H1 (cell line): ENCODE measurements around the gene TADA2B. TPM values are rescaled to one million over a fixed set of nuclear protein-coding genes. Genes with fewer than 3 reads are reported as not detected.

Experiments used
- CTCF ChIA-PET: fragments of 300-600 bp; sonication (Branson Sonifier 250); formaldehyde crosslinking; loops from one replicate; lab custom pipeline; 2021; ENCODE audit not compliant: partially characterized antibody; lab: Charles Lee
- POLR2A ChIA-PET: fragments of 300-600 bp; sonication (Branson Sonifier 250); formaldehyde crosslinking; loops from one replicate; lab custom pipeline; 2021; ENCODE audit warnings: inconsistent platforms; ENCODE audit not compliant: partially characterized antibody; lab: Charles Lee
- DNase-seq, 2 experiments: peaks; one replicate each; pipeline versions ENCODE4 v3.0.0 to v3.0.0-alpha.2; 2010 to 2022; ENCODE audit warnings: low spot score in 2 of 2, low read depth in 1 of 2, mixed read lengths in 1 of 2
- FAIRE-seq: peaks from 2 replicates; lab custom pipeline; 2011; peaks lifted over from hg19 to GRCh38; lab: Jason Lieb, UNC
- H2AFZ ChIP-seq: 2 replicates; pipeline ENCODE4 v1.8.1; 2012; ENCODE audit warnings: low read length, inconsistent platforms
- H2AK5ac ChIP-seq: 2 replicates; pipeline ENCODE4 v1.6.1; 2013; ENCODE audit warnings: low read depth, low read length
- H2BK120ac ChIP-seq: replicated peaks from 2 replicates; pipeline ENCODE3; 2013; ENCODE audit warnings: low read depth, low read length, inconsistent platforms
- H2BK12ac ChIP-seq: 2 replicates; pipeline ENCODE4 v1.6.1; 2013; ENCODE audit warnings: low read depth, low read length
- H2BK15ac ChIP-seq: 2 replicates; pipeline ENCODE4 v1.6.1; 2013; ENCODE audit warnings: low read length
- H2BK20ac ChIP-seq: 2 replicates; pipeline ENCODE4 v1.6.1; 2013; ENCODE audit warnings: low read length
- H2BK5ac ChIP-seq: 2 replicates; pipeline ENCODE4 v1.6.1; 2013; ENCODE audit warnings: low read depth, low read length
- H3K14ac ChIP-seq: 2 replicates; pipeline ENCODE4 v1.6.1; 2013; ENCODE audit warnings: inconsistent platforms; ENCODE audit not compliant: insufficient read length
- H3K18ac ChIP-seq: 2 replicates; pipeline ENCODE4 v1.6.1; 2013; ENCODE audit warnings: low read length; ENCODE audit errors: extremely low read depth
- H3K23ac ChIP-seq: 2 replicates; pipeline ENCODE4 v1.6.1; 2013; ENCODE audit warnings: inconsistent platforms; ENCODE audit not compliant: insufficient read length
- H3K23me2 ChIP-seq: 2 replicates; pipeline ENCODE4 v1.6.1; 2013; ENCODE audit warnings: low read depth, low read length
- H3K27ac ChIP-seq: 2 replicates; pipeline ENCODE4 v1.6.1; 2011; ENCODE audit warnings: low read depth, low read length, inconsistent platforms
- H3K27me3 ChIP-seq, 4 experiments: replicated peaks in 1 of 4; 1 replicate in 1 of 4; 2 replicates in 3 of 4; pipeline versions ENCODE4 v1.6.1 to v1.8.1; 2011 to 2013; ENCODE audit warnings: low read length in 3 of 4, mild to moderate bottlenecking in 3 of 4, inconsistent platforms in 2 of 4, mixed read lengths in 2 of 4, moderate library complexity in 1 of 4; ENCODE audit not compliant: control insufficient read depth in 3 of 4, insufficient read depth in 3 of 4; ENCODE audit errors: extremely low read depth in 1 of 4
- H3K36me3 ChIP-seq, 4 experiments: 2 replicates each; pipeline versions ENCODE4 v1.6.1 to v1.8.1; 2011 to 2013; ENCODE audit warnings: mild to moderate bottlenecking in 4 of 4, low read length in 3 of 4, moderate library complexity in 2 of 4, control low read depth in 1 of 4, inconsistent platforms in 1 of 4; ENCODE audit not compliant: insufficient read depth in 4 of 4, control insufficient read depth in 2 of 4
- H3K4ac ChIP-seq: replicated peaks from 2 replicates; pipeline ENCODE3; 2013; ENCODE audit warnings: low read length, low read depth, mixed read lengths, inconsistent platforms; ENCODE audit not compliant: insufficient read length
- H3K4me1 ChIP-seq, 4 experiments: replicated peaks in 1 of 4; 1 replicate in 1 of 4; 2 replicates in 3 of 4; pipeline versions ENCODE4 v1.6.1 to v1.8.1; 2011 to 2013; ENCODE audit warnings: low read length in 3 of 4, inconsistent platforms in 2 of 4, mixed read lengths in 1 of 4; ENCODE audit not compliant: insufficient read depth in 4 of 4, control insufficient read depth in 3 of 4
- H3K4me2 ChIP-seq, 2 experiments: 2 replicates each; pipeline versions ENCODE4 v1.6.1 to v1.8.1; 2011 to 2013; ENCODE audit warnings: low read depth in 2 of 2, low read length in 2 of 2, control low read depth in 1 of 2, inconsistent platforms in 1 of 2, mild to moderate bottlenecking in 1 of 2; ENCODE audit not compliant: insufficient read depth in 1 of 2
- H3K4me3 ChIP-seq, 4 experiments: fragments of 200-600, 300-600 bp in 1 of 4; sonication (generic), shearing (Covaris generic), sonication (Bioruptor Twin) in 1 of 4; 2 replicates each; pipeline versions ENCODE4 v1.5.1 to v1.8.1; 2011 to 2016; ENCODE audit warnings: low read length in 4 of 4, low read depth in 3 of 4, control low read depth in 2 of 4, inconsistent platforms in 2 of 4, mild to moderate bottlenecking in 2 of 4, mixed read lengths in 1 of 4, moderate library complexity in 1 of 4; ENCODE audit not compliant: insufficient read depth in 2 of 4; ENCODE audit errors: extremely low read depth in 1 of 4
- H3K56ac ChIP-seq: replicated peaks from 2 replicates; pipeline ENCODE3; 2013; ENCODE audit warnings: low read depth, mild to moderate bottlenecking, mixed read lengths, low read length, inconsistent platforms; ENCODE audit not compliant: insufficient read length
- H3K79me1 ChIP-seq: 2 replicates; pipeline ENCODE4 v1.6.1; 2013; ENCODE audit warnings: low read depth, low read length, control low read depth
- H3K79me2 ChIP-seq, 2 experiments: 2 replicates each; pipeline versions ENCODE4 v1.6.1 to v1.8.1; 2012 to 2013; ENCODE audit warnings: low read length in 2 of 2, mild to moderate bottlenecking in 2 of 2, inconsistent platforms in 1 of 2; ENCODE audit not compliant: insufficient read depth in 2 of 2, control insufficient read depth in 1 of 2
- H3K9ac ChIP-seq, 4 experiments: replicated peaks in 1 of 4; 1 replicate in 1 of 4; 2 replicates in 3 of 4; pipeline versions ENCODE4 v1.6.1 to v1.8.1; 2011 to 2013; ENCODE audit warnings: low read depth in 3 of 4, low read length in 3 of 4, control low read depth in 2 of 4, mild to moderate bottlenecking in 2 of 4, moderate library complexity in 2 of 4, inconsistent platforms in 1 of 4; ENCODE audit errors: extremely low read depth in 1 of 4
- H3K9me3 ChIP-seq, 2 experiments: 2 replicates each; pipeline versions ENCODE4 v1.6.1 to v1.8.1; 2012 to 2013; ENCODE audit warnings: mild to moderate bottlenecking in 2 of 2, moderate library complexity in 2 of 2, control low read depth in 1 of 2, inconsistent platforms in 1 of 2, low read depth in 1 of 2, low read length in 1 of 2, mixed read lengths in 1 of 2; ENCODE audit not compliant: insufficient read depth in 2 of 2
- H4K20me1 ChIP-seq, 2 experiments: replicated peaks in 1 of 2; 2 replicates each; pipeline versions ENCODE3 to v1.8.1; 2011 to 2013; ENCODE audit warnings: inconsistent platforms in 2 of 2, low read length in 2 of 2, mild to moderate bottlenecking in 1 of 2; ENCODE audit not compliant: insufficient read depth in 2 of 2, control insufficient read depth in 1 of 2
- H4K5ac ChIP-seq: 2 replicates; pipeline ENCODE4 v1.6.1; 2013; ENCODE audit warnings: low read length, low read depth, mixed read lengths, inconsistent platforms; ENCODE audit not compliant: insufficient read length
- H4K8ac ChIP-seq: 2 replicates; pipeline ENCODE4 v1.8.0; 2013; ENCODE audit warnings: mild to moderate bottlenecking, moderate library complexity, low read length, inconsistent platforms; ENCODE audit not compliant: insufficient read depth; ENCODE audit errors: extremely low read depth
- H4K91ac ChIP-seq: replicated peaks from 2 replicates; pipeline ENCODE3; 2013; ENCODE audit warnings: low read length, mixed read lengths, inconsistent platforms; ENCODE audit not compliant: insufficient read length
- ASH2L ChIP-seq: fragments of 200-600, 300-600 bp; sonication (generic); IDR thresholded peaks from one replicate; pipeline ENCODE4 v1.7.1; 2017; ENCODE audit warnings: low read length
- BCL11A ChIP-seq, 2 experiments: IDR thresholded peaks; one replicate each; pipeline ENCODE4 v1.6.1; 2011; ENCODE audit warnings: low read depth in 2 of 2, low read length in 2 of 2, mild to moderate bottlenecking in 2 of 2
- CREB1 ChIP-seq: IDR thresholded peaks from 2 replicates; pipeline ENCODE4 v1.6.1; 2012; ENCODE audit warnings: inconsistent platforms
- FOSL1 ChIP-seq: IDR thresholded peaks from 2 replicates; pipeline ENCODE4 v1.6.1; 2011; ENCODE audit warnings: mild to moderate bottlenecking, low read depth, low read length, moderate library complexity; ENCODE audit not compliant: insufficient read depth
- MAX ChIP-seq: IDR thresholded peaks from 2 replicates; pipeline ENCODE4 v1.6.1; 2012; ENCODE audit warnings: inconsistent platforms
- SP1 ChIP-seq: IDR thresholded peaks from 2 replicates; pipeline ENCODE4 v1.6.1; 2011; ENCODE audit warnings: low read depth, low read length
- SP2 ChIP-seq: IDR thresholded peaks from 2 replicates; pipeline ENCODE4 v1.6.1; 2012; ENCODE audit warnings: mild to moderate bottlenecking, low read length, inconsistent platforms
- TAF7 ChIP-seq: optimal IDR thresholded peaks from 2 replicates; pipeline ENCODE3; 2011; ENCODE audit warnings: low read depth, mild to moderate bottlenecking, inconsistent platforms, low read length, moderate library complexity, borderline replicate concordance
- TEAD4 ChIP-seq: IDR thresholded peaks from 2 replicates; pipeline ENCODE4 v1.6.1; 2012; ENCODE audit warnings: low read depth, low read length, inconsistent platforms, mixed read lengths
- WGBS, 2 experiments: shearing (Covaris generic) in 1 of 2; methylation state at CpG; one replicate each; pipeline versions ENCODE4 v1.1.6 to v1.1.7; 2013 to 2015; ENCODE audit warnings: low lambda C conversion rate in 2 of 2, mixed read lengths in 2 of 2, inconsistent platforms in 1 of 2, low coverage in 1 of 2, missing lambda C conversion rate in 1 of 2; ENCODE audit not compliant: insufficient replicate concordance in 2 of 2, insufficient coverage in 1 of 2, insufficient read length in 1 of 2; ENCODE audit errors: extremely low coverage in 1 of 2, missing lambda C conversion rate in 1 of 2; 5-methylcytosine and 5-hydroxymethylcytosine counted together
- polyA plus RNA-seq, 7 experiments: library from polyadenylated mRNA; depleted of rRNA in 3 of 7; stranded (reverse) in 5 of 7; unstranded in 2 of 7; fragments of >200 nt in 5 of 7; fragments of 200-250 nt in 2 of 7; gene quantifications; 1 replicate in 5 of 7; 2 replicates in 1 of 7; 4 replicates in 1 of 7; pipeline versions ENCODE4 v1.2.1 to v1.2.3, GENCODE V29; 2011 to 2013; ENCODE audit warnings: missing spikeins in 2 of 7, mixed read lengths in 2 of 7
- total RNA-seq: library from RNA; stranded (reverse); fragmentation: NEBNext Ultra II Directional; extraction: Animal tissue kit (Norgen Biotek cat#: 25700); gene quantifications from 2 replicates; pipeline ENCODE4 v1.2.1, GENCODE V29; 2021

TADA2B gene
- total and polyA plus RNA-seq, 2 of the 8 experiments (the other 6 are each of a cell fraction or from before 2014, with no cell fraction given): 5.7 to 12.1 TPM

- H3K27ac ChIP-seq: no peak overlapping the region
- POLR2A ChIA-PET: interaction anchor here (4.1 kb wide), 1 partner anchor 18 kb away, joined by 21 read pairs; no protein-coding TSS in a partner anchor
- H4K8ac ChIP-seq: no peak overlapping the region
- WGBS, 2 experiments: 89% methylated on average over 5 of the region's 5 CpGs; no CpG with 5 or more reads in 1 of the 2 experiments
- H3K14ac ChIP-seq: no peak overlapping the region
- H2BK15ac ChIP-seq: no peak overlapping the region
- H3K56ac ChIP-seq: no peak overlapping the region
- H2BK12ac ChIP-seq: no peak overlapping the region
- no peak overlapping the region for H2BK20ac ChIP-seq
- no peaks in the 10 kb centered on the region for H3K27me3 ChIP-seq
- peaks cover 2 to 8% (median 6%) of the 10 kb centered on the region in 4 experiments; a peak in 6 of 7 replicates for H3K4me1 ChIP-seq
- no peak overlapping the region for H3K4ac ChIP-seq
- H2AFZ ChIP-seq: no peak overlapping the region
- no peak overlapping the region for H3K4me3 ChIP-seq
- peaks cover 4 to 46% (median 27%) of the 10 kb centered on the region in 4 experiments for H3K36me3 ChIP-seq
- no peak overlapping the region for H3K4me2 ChIP-seq
- no peak overlapping the region for H3K23ac ChIP-seq
- H3K23me2 ChIP-seq: no peaks in the 10 kb centered on the region
- H3K9me3 ChIP-seq: no peaks in the 10 kb centered on the region
- DNase-seq: no peak
- no peak overlapping the region for H4K5ac ChIP-seq
- no peak overlapping the region for H3K18ac ChIP-seq
- no peak overlapping the region for H2BK5ac ChIP-seq
- no peak overlapping the region for H4K91ac ChIP-seq
- H3K79me2 ChIP-seq: peaks cover 0 to 5% of the 10 kb centered on the region in 2 experiments; a peak in 2 of 4 replicates
- H2BK120ac ChIP-seq: no peak overlapping the region
- CTCF ChIA-PET: interaction anchor here (0.5 to 3.2 kb wide), 7 partner anchors 8 to 225 kb away, joined by 3 to 16 read pairs (median 3); partner anchors contain the start of gene TADA2B
- no peak for FAIRE-seq
- peaks cover 20 to 35% of the 10 kb centered on the region in 2 experiments for H4K20me1 ChIP-seq
- no peak overlapping the region for H2AK5ac ChIP-seq
- H3K79me1 ChIP-seq: peaks cover 8% of the 10 kb centered on the region
- H3K9ac ChIP-seq: no peak overlapping the region
- TF ChIP-seq ASH2L: no peak
- TF ChIP-seq SP2: no peak
- no peak for TF ChIP-seq FOSL1
- TF ChIP-seq SP1: no peak
- no peak for TF ChIP-seq TAF7
- no peak for TF ChIP-seq CREB1
- no peak for TF ChIP-seq TEAD4
- no peak for TF ChIP-seq BCL11A (IDR thresholded peaks at IDR 0.05; ENCODE audit: low read depth in 2 of 2, low read length in 2 of 2)
- no peak for TF ChIP-seq MAX
Measured at GRCh38 chr4:7009564-7009963, 33.6 kb upstream of the TADA2B start.
